ENCODE results near the gene IMPG1. TPM values are rescaled to one million over a fixed set of nuclear protein-coding genes. Genes with fewer than 3 reads are reported as not detected.

IMPG1 gene
- total and polyA plus RNA-seq, 2 of the 8 experiments (the other 6 are each of a cell fraction or from before 2014, with no cell fraction given) = 0.02 TPM; not detected in 1

- Histone ChIP-seq H3K27ac (ENCODE audit: low read depth, low read length) (no peak overlapping the region), H2BK120ac (replicated peaks; ENCODE audit: low read depth, low read length) (no peak overlapping the region), H3K4me1 (replicated peaks in 1 of 4; ENCODE audit: control insufficient read depth in 3 of 4, insufficient read depth in 4 of 4, low read length in 3 of 4) (no peaks in the 10 kb centered on the region), H3K9me3 (ENCODE audit: insufficient read depth in 2 of 2, low read depth in 1 of 2, low read length in 1 of 2) (no peaks in the 10 kb centered on the region; a peak in 1 of 4 replicates), H3K56ac (replicated peaks; ENCODE audit: insufficient read length, low read depth, low read length) (no peak overlapping the region), H4K8ac (ENCODE audit: extremely low read depth, insufficient read depth, low read length) (no peak overlapping the region), H3K23ac (ENCODE audit: insufficient read length) (no peak overlapping the region), H3K9ac (replicated peaks in 1 of 4; ENCODE audit: extremely low read depth in 1 of 4, low read depth in 3 of 4, low read length in 3 of 4) (no peak overlapping the region), H3K79me2 (ENCODE audit: control insufficient read depth in 1 of 2, insufficient read depth in 2 of 2, low read length in 2 of 2) (no peaks in the 10 kb centered on the region), H4K91ac (replicated peaks; ENCODE audit: insufficient read length, low read length) (no peak overlapping the region), H3K18ac (ENCODE audit: extremely low read depth, low read length) (no peak overlapping the region), H2AK5ac (ENCODE audit: low read depth, low read length) (no peak overlapping the region), H3K27me3 (replicated peaks in 1 of 4; ENCODE audit: control insufficient read depth in 3 of 4, extremely low read depth in 1 of 4, insufficient read depth in 3 of 4, low read length in 3 of 4) (no peaks in the 10 kb centered on the region), H3K4ac (replicated peaks; ENCODE audit: insufficient read length, low read depth, low read length) (no peak overlapping the region), H4K20me1 (replicated peaks in 1 of 2; ENCODE audit: control insufficient read depth in 1 of 2, insufficient read depth in 2 of 2, low read length in 2 of 2) (no peaks in the 10 kb centered on the region), H3K23me2 (ENCODE audit: low read depth, low read length) (no peaks in the 10 kb centered on the region), H3K4me3 (ENCODE audit: extremely low read depth in 1 of 4, insufficient read depth in 2 of 4, low read depth in 3 of 4, low read length in 4 of 4) (no peak overlapping the region), H3K79me1 (ENCODE audit: low read depth, low read length) (no peaks in the 10 kb centered on the region), H2AFZ (ENCODE audit: low read length) (no peak overlapping the region), H2BK5ac (ENCODE audit: low read depth, low read length) (no peak overlapping the region), H3K14ac (ENCODE audit: insufficient read length) (no peak overlapping the region), H2BK20ac (ENCODE audit: low read length) (no peak overlapping the region), H3K36me3 (ENCODE audit: control insufficient read depth in 2 of 4, insufficient read depth in 4 of 4, low read length in 3 of 4) (no peaks in the 10 kb centered on the region), H2BK15ac (ENCODE audit: low read length) (no peak overlapping the region), H3K4me2 (ENCODE audit: insufficient read depth in 1 of 2, low read depth in 2 of 2, low read length in 2 of 2) (no peak overlapping the region), H4K5ac (ENCODE audit: insufficient read length, low read depth, low read length) (no peak overlapping the region), H2BK12ac (ENCODE audit: low read depth, low read length) (no peak overlapping the region)
- no peak for FAIRE-seq
- WGBS, 2 experiments (ENCODE audit: extremely low coverage in 1 of 2, insufficient coverage in 1 of 2, insufficient read length in 1 of 2, insufficient replicate concordance in 2 of 2, low coverage in 1 of 2, low lambda C conversion rate in 2 of 2, missing lambda C conversion rate in 1 of 2) = 93% methylated on average over 5 of the region's 5 CpGs; no CpG with 5 or more reads in 1 of the 2 experiments
- ChIA-PET CTCF (ENCODE audit: partially characterized antibody) (no interaction called here), POLR2A (ENCODE audit: partially characterized antibody) (no interaction called here)
- DNase-seq (ENCODE audit: low read depth in 1 of 2, low spot score in 2 of 2) = no peak
- no peak for TF ChIP-seq EZH2 (IDR thresholded peaks at IDR 0.05; ENCODE audit: low read depth, low read length, severe bottlenecking)
- no peak for TF ChIP-seq GTF2F1 (IDR thresholded peaks at IDR 0.05; ENCODE audit: borderline replicate concordance, low read depth, low read length)
- no peak for TF ChIP-seq CHD1 (IDR thresholded peaks at IDR 0.05; ENCODE audit: low read depth, low read length)
- TF ChIP-seq SUZ12 (IDR thresholded peaks at IDR 0.05; ENCODE audit: low read length) = no peak
- no peak for TF ChIP-seq BACH1 (IDR thresholded peaks at IDR 0.05; ENCODE audit: low read length)
- no peak for TF ChIP-seq SIX5 (IDR thresholded peaks at IDR 0.05; ENCODE audit: low read depth, low read length)
- TF ChIP-seq POU5F1 (IDR thresholded peaks at IDR 0.05; ENCODE audit: low read depth, low read length) = no peak
- no peak for TF ChIP-seq RAD21 (IDR thresholded peaks at IDR 0.05 in 1 of 2, conservative IDR thresholded peaks at IDR 0.05 in 1 of 2; ENCODE audit: low read depth in 2 of 2, low read length in 2 of 2)
- no peak for TF ChIP-seq TAF1 (IDR thresholded peaks at IDR 0.05; ENCODE audit: low read depth, low read length)
- no peak for TF ChIP-seq SP4 (IDR thresholded peaks at IDR 0.05; ENCODE audit: low read length)
- TF ChIP-seq NRF1 (IDR thresholded peaks at IDR 0.05; ENCODE audit: low read depth, low read length) = no peak
- TF ChIP-seq SP1 (IDR thresholded peaks at IDR 0.05; ENCODE audit: low read depth, low read length) = no peak
- no peak for TF ChIP-seq JUN (IDR thresholded peaks at IDR 0.05; ENCODE audit: low read depth, low read length)
- TF ChIP-seq SIRT6 (IDR thresholded peaks at IDR 0.05; ENCODE audit: low read length) = no peak
- no peak for TF ChIP-seq BRCA1 (IDR thresholded peaks at IDR 0.05; ENCODE audit: low read depth, low read length)
- TF ChIP-seq GABPA (IDR thresholded peaks at IDR 0.05; ENCODE audit: borderline replicate concordance, insufficient read depth, low read length) = no peak
- TF ChIP-seq CBX8 (IDR thresholded peaks at IDR 0.05; ENCODE audit: borderline replicate concordance, low read depth, low read length) = no peak
Measured at GRCh38 chr6:76000629-76001028, 71.8 kb downstream of the IMPG1 start.
